HL-60/S4 (cell line): ENCODE measurements around the gene GPR156.
"Not testable (repeated sequence)": the region's sequence is repeated elsewhere in the genome, so short reads cannot be mapped to it uniquely, and the experiment has no call there.

Experiments
- in situ Hi-C: fragments of 300-500 bp; cut with MboI; formaldehyde crosslinking; loops from 2 replicates; pipeline ENCODE4 v1.14.3; 2022; ENCODE audit warnings: low sequenced_read_pairs

The GPR156 gene

DNA sequence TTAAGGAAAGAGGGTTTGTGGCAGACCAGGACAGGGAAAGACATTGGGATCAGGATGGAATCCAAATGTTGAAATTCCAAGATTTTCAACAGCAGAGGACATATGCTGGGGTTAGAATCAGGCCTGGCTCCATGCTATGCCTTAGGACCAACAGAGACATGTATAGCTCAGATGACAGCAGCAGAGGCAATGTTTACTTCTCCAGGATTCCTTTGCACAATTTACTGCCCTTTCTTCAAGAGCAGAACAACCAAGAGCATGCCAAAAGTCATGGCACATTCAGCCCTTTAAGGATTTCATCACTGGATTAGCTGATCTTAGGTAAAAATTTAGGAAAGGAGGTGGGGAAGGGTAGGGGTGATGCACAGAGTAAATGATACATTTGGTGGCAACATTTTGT lies 121.2 kb downstream of the GPR156 start:
- in situ Hi-C loops, result no loop called here

DNA sequence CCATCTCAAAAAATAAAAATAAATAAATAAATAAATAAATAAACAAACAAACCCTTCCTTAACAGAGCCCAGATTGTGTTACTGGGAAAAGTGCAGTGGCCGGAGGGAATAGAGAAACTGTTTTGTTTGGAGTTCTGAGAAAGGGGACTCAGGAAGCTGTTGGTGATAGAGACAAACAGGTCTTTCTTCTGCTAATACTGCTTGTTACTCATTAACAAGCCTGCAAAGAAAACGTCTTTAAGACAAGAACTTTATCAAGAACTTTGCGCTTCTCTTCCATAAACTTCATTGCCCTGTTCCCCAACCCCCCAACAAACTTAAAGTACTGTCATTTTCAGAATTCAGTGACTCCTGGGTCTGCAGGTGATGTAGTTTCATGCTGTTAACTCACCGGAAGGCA lies 122.0 kb downstream of the GPR156 start:
- in situ Hi-C loops, result no loop called here

- in situ Hi-C loops, result no loop called here
These were observed 122.6 kb downstream of the GPR156 start for GRCh38 chr3:120162400-120162799.

- in situ Hi-C loops, result no loop called here
These were observed 123.1 kb downstream of the GPR156 start for GRCh38 chr3:120161902-120162301.

DNA sequence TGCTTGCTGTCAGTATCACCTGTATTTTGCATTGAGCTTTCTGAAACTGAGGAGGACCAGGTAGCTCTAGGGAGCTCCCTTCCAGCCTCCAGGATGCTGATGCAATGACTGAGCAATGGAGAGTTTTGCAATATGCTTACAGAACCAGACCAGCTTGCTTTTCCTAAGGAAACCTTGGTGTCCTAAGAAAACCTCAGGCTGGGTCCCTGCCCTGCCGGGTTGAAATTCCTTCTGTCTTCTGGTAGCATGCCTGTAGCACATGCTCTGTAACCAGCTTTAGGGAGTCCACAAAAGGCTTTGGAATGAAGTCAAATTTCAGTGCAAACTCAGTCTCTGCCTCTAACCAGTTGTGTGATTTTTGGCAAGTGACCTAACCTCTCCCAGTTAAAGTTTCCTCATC lies 125.0 kb downstream of the GPR156 start:
- in situ Hi-C loops, result no loop called here

- in situ Hi-C loops, result no loop called here
These were observed 127.3 kb downstream of the GPR156 start for GRCh38 chr3:120157681-120158080.

DNA sequence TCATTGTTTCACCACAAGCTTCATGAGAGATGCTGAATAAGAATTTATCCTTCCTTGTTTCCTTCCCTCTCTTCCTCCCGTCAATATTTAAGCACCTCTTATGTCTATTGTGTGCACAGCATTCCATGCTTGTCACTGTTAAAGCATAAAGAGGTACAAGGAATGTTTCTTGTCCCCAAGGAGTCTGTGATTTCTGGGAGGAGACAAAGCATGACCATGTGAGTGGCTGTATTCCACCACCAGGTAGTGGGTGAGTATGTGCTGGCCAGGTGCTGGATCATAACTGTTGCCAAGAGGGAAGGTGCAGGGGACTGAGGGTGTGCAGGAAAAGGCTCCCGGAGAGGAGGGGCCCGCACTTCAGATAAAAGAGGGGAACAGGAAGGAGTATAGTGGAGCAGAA lies 127.9 kb downstream of the GPR156 start:
- in situ Hi-C loops, result no loop called here

DNA sequence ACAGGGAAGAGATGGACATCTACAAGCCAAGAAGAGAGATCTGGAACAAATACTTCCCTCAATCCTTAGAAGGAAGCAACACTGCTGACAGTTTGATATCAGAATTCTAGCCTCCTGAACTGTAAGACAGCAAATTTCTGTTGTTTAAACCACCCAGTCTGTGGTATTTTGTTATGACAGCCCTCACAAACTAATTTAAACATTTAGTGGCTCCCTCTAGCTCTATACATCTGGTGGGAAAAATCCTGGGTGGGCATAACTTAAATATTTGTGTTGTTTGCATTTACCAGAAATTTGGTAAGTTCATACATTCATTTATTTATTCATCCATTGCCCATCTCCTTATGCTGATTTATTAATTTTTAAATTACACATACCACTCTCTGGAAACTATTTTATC lies 128.3 kb downstream of the GPR156 start:
- in situ Hi-C loops, result no loop called here

- in situ Hi-C loops, result not testable (repeated sequence)
These were observed 129.3 kb downstream of the GPR156 start for GRCh38 chr3:120155694-120156093.

- in situ Hi-C loops, result no loop called here
These were observed 129.9 kb downstream of the GPR156 start for GRCh38 chr3:120155108-120155507.

- in situ Hi-C loops, result no loop called here
These were observed 131.7 kb downstream of the GPR156 start for GRCh38 chr3:120153294-120153693.

DNA sequence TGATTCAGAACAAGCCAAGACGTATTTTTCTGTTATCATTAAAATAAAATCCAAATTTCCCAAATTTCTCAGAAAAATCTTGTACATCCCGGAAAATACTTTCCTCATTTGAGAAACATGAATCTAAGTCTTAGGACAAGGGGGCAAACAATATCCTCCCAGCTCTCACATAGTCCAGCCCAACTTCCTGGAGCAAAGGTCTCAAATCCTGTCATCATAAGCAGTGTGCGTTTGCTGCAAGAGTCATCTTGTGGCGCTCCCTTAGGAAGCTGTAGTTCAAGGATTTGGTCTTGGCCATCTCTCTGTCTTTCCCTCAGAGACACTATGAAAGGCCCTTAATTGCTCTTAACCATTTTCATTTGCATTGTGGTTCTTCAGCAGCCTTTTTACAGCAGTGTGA lies 133.2 kb downstream of the GPR156 start:
- in situ Hi-C loops, result no loop called here

- in situ Hi-C loops, result no loop called here
These were observed 136.7 kb downstream of the GPR156 start for GRCh38 chr3:120148187-120148949.

- in situ Hi-C loops, result no loop called here
These were observed 137.8 kb downstream of the GPR156 start for GRCh38 chr3:120147072-120147871.

GRCh38 chr3:120145542-120146285 lies 139.3 kb downstream of the GPR156 start:
- in situ Hi-C loops, result no loop called here

DNA sequence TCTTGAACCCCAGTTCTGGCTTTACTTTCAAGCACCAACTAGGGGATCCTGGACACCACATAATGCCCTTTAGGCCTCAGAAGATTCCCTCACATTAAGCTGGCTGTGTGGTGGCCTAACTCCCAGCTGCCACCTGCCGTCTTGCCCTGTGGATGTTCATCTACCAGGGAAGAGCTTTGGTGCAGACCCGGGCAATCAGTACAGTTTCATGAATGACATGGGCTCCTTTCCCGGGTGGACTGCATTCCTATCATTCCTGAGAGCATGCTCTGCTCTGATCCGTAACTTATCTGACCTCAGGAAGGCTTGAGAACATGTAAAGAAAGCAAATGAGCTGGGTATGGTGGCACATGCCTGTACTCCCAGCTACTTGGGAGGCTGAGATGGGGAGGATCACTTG lies 140.8 kb downstream of the GPR156 start:
- in situ Hi-C loops, result no loop called here

GRCh38 chr3:120143676-120144075 lies 141.3 kb downstream of the GPR156 start:
- in situ Hi-C loops, result no loop called here

- in situ Hi-C loops, result no loop called here
These were observed 142.8 kb downstream of the GPR156 start for GRCh38 chr3:120142236-120142635.

DNA sequence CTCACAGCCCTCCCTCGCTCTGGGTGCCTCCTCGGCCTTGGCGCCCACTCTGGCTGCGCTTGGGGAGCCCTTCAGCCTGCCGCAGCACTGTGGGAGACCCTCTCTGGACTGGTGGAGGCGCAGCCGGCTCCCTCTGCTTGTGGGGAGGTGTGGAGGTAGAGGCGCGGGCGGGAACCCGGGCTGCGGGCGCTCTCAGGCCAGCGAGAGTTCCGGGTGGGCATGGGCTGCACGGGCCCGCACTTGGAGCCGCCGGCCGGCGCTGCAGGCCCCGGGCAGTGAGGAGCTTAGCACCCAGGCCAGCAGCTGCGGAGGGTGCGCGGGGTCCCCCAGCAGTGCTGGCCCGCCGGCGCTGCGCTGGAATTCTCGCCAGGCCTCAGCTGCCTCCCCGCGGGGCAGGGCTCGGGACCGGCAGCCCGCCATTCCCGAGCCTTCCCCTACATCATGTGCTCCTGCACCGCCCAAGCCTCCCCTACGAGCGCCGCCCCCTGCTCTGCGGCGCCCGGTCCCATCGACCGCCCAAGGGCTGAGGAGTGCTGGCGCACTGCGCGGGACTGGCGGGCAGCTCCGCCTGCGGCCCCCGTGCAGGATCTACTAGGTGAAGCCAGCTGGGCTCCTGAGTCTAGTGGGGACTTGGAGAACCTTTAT lies 144.8 kb downstream of the GPR156 start:
- in situ Hi-C loops, result no loop called here

DNA sequence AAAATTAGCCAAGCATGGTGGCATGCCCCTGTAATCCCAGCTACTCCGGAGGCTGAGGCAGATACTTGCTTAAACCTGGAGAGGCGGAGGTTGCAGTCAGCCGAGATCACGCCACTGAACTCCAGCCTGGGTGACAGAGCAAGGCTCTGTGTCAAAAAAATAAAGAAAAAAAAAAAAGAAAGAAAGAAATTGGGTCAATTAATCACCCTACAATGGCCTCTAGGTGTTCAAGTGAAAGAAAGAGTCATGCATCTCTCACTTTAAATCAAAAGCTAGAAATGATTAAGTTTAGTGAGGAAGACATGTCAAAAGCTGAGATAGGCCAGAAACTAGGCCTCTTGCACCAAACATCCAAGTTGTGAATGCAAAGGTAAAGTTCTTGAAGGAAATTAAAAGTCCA lies 145.9 kb downstream of the GPR156 start:
- in situ Hi-C loops, result no loop called here

DNA sequence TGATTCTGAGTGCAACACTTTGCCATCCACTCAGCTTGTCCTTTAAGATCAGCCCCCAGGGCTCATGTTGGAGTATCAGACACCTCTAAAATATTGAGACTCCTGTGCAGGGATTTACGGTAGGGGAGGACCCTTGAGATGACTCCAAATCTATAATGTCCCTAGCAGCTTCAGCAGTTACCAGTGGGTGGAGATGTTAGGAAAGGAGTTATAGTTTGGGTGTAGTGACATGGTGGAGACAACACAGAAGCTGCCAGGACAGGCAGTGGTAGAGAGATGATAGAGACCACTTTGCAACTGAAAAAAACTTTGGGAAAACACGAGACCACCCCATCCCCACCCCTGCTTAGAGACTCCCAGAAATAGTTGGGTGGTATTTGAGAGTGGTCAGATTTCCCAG lies 147.5 kb downstream of the GPR156 start:
- in situ Hi-C loops, result no loop called here
